ENCODE data around the gene HIVEP2.

Gene HIVEP2

GRCh38 chr6:142845143-142845571, 99.8 kb downstream of the HIVEP2 start:
- no peak overlapping the region for H2AFZ ChIP-seq (ENCODE audit: insufficient read depth, low read length, poor library complexity)
- no peak overlapping the region for H4K8ac ChIP-seq (ENCODE audit: low read depth, low read length)
- peaks cover 7 to 13% of the 10 kb centered on the region in 2 experiments for H3K4me1 ChIP-seq (ENCODE audit: control insufficient read depth in 1 of 2, insufficient read depth in 2 of 2, low read length in 2 of 2)
- no peak overlapping the region for H3K23ac ChIP-seq (ENCODE audit: low read length)
- no peak overlapping the region for H3K4ac ChIP-seq (ENCODE audit: low read depth, low read length)
- H3K27ac ChIP-seq (ENCODE audit: low read depth, low read length): peak overlapping the region; percentile 97
- no peak overlapping the region for H4K12ac ChIP-seq (ENCODE audit: low read depth, low read length)
- H2BK120ac ChIP-seq (ENCODE audit: insufficient read depth, low read length, poor library complexity): no peak overlapping the region
- no peaks in the 10 kb centered on the region for H3K9me3 ChIP-seq (ENCODE audit: insufficient read depth, low read depth, low read length)
- H3K79me2 ChIP-seq (ENCODE audit: control insufficient read depth, insufficient read depth, low read length, poor library complexity): no peaks in the 10 kb centered on the region
- no peak overlapping the region for H3K9ac ChIP-seq (ENCODE audit: low read length)
- H3K79me1 ChIP-seq (ENCODE audit: low read length): peaks cover 8% of the 10 kb centered on the region
- no peak for DNase-seq
- peak overlapping the region; percentile 60 for H3K4me2 ChIP-seq (ENCODE audit: low read length)
- no CpG with 5 or more reads among the region's 2 CpGs for WGBS (ENCODE audit: extremely low coverage, insufficient coverage, insufficient read length)
- no peak overlapping the region for H3K18ac ChIP-seq (ENCODE audit: low read length)
- no peak overlapping the region for H2BK5ac ChIP-seq (ENCODE audit: low read depth, low read length, poor library complexity)
- no peak overlapping the region for H3K14ac ChIP-seq (ENCODE audit: low read length)
- no peak overlapping the region for H4K91ac ChIP-seq (ENCODE audit: low read depth, low read length)
- no peak overlapping the region for H3K4me3 ChIP-seq (ENCODE audit: low read depth, low read length)
- H3K27me3 ChIP-seq (ENCODE audit: insufficient read depth, low read length): no peaks in the 10 kb centered on the region
- H2AK5ac ChIP-seq (ENCODE audit: low read length): no peak overlapping the region
- H2BK12ac ChIP-seq (ENCODE audit: low read length): no peak overlapping the region
- no peaks in the 10 kb centered on the region for H3K36me3 ChIP-seq (ENCODE audit: control insufficient read depth in 1 of 2, insufficient read depth in 2 of 2, low read length in 2 of 2)

- no peak for DNase-seq
- no peak overlapping the region for H3K9ac ChIP-seq (ENCODE audit: low read length)
- H2BK5ac ChIP-seq (ENCODE audit: low read depth, low read length, poor library complexity): no peak overlapping the region
- no peak overlapping the region for H3K18ac ChIP-seq (ENCODE audit: low read length)
- H3K4me2 ChIP-seq (ENCODE audit: low read length): no peak overlapping the region
- H4K12ac ChIP-seq (ENCODE audit: low read depth, low read length): no peak overlapping the region
- H3K4me3 ChIP-seq (ENCODE audit: low read depth, low read length): no peak overlapping the region
- no peaks in the 10 kb centered on the region for H3K79me2 ChIP-seq (ENCODE audit: control insufficient read depth, insufficient read depth, low read length, poor library complexity)
- no peak overlapping the region for H4K91ac ChIP-seq (ENCODE audit: low read depth, low read length)
- no peak overlapping the region for H3K27ac ChIP-seq (ENCODE audit: low read depth, low read length)
- peaks cover 7 to 19% of the 10 kb centered on the region in 2 experiments for H3K4me1 ChIP-seq (ENCODE audit: control insufficient read depth in 1 of 2, insufficient read depth in 2 of 2, low read length in 2 of 2)
- no peaks in the 10 kb centered on the region for H3K27me3 ChIP-seq (ENCODE audit: insufficient read depth, low read length)
- H3K9me3 ChIP-seq (ENCODE audit: insufficient read depth, low read depth, low read length): no peaks in the 10 kb centered on the region
- no CpG with 5 or more reads among the region's 6 CpGs for WGBS (ENCODE audit: extremely low coverage, insufficient coverage, insufficient read length)
- peaks cover 8% of the 10 kb centered on the region for H3K79me1 ChIP-seq (ENCODE audit: low read length)
- no peak overlapping the region for H3K14ac ChIP-seq (ENCODE audit: low read length)
- H3K23ac ChIP-seq (ENCODE audit: low read length): no peak overlapping the region
- no peaks in the 10 kb centered on the region for H3K36me3 ChIP-seq (ENCODE audit: control insufficient read depth in 1 of 2, insufficient read depth in 2 of 2, low read length in 2 of 2)
- no peak overlapping the region for H2BK120ac ChIP-seq (ENCODE audit: insufficient read depth, low read length, poor library complexity)
- H2AK5ac ChIP-seq (ENCODE audit: low read length): no peak overlapping the region
- H2BK12ac ChIP-seq (ENCODE audit: low read length): no peak overlapping the region
- H3K4ac ChIP-seq (ENCODE audit: low read depth, low read length): no peak overlapping the region
- no peak overlapping the region for H2AFZ ChIP-seq (ENCODE audit: insufficient read depth, low read length, poor library complexity)
- H4K8ac ChIP-seq (ENCODE audit: low read depth, low read length): no peak overlapping the region
These were observed 100.8 kb downstream of the HIVEP2 start for GRCh38 chr6:142844065-142844755.

GRCh38 chr6:142843361-142843760, 101.6 kb downstream of the HIVEP2 start:
- Histone ChIP-seq H2BK5ac (ENCODE audit: low read depth, low read length, poor library complexity) (no peak overlapping the region), H3K9ac (ENCODE audit: low read length) (no peak overlapping the region), H3K18ac (ENCODE audit: low read length) (no peak overlapping the region), H3K9me3 (ENCODE audit: insufficient read depth, low read depth, low read length) (no peaks in the 10 kb centered on the region), H3K23ac (ENCODE audit: low read length) (no peak overlapping the region), H2AK5ac (ENCODE audit: low read length) (no peak overlapping the region), H3K4ac (ENCODE audit: low read depth, low read length) (peak overlapping the region; percentile 84), H3K27me3 (ENCODE audit: insufficient read depth, low read length) (no peaks in the 10 kb centered on the region), H3K36me3 (ENCODE audit: control insufficient read depth in 1 of 2, insufficient read depth in 2 of 2, low read length in 2 of 2) (no peaks in the 10 kb centered on the region), H3K14ac (ENCODE audit: low read length) (no peak overlapping the region), H3K4me1 (ENCODE audit: control insufficient read depth in 1 of 2, insufficient read depth in 2 of 2, low read length in 2 of 2) (peaks cover 7 to 19% of the 10 kb centered on the region in 2 experiments), H2AFZ (ENCODE audit: insufficient read depth, low read length, poor library complexity) (no peak overlapping the region), H4K91ac (ENCODE audit: low read depth, low read length) (peak overlapping the region; percentile 61), H3K4me3 (ENCODE audit: low read depth, low read length) (no peak overlapping the region), H2BK120ac (ENCODE audit: insufficient read depth, low read length, poor library complexity) (peak overlapping the region; percentile 72), H4K8ac (ENCODE audit: low read depth, low read length) (no peak overlapping the region), H3K79me2 (ENCODE audit: control insufficient read depth, insufficient read depth, low read length, poor library complexity) (no peaks in the 10 kb centered on the region), H3K27ac (ENCODE audit: low read depth, low read length) (peak overlapping the region; percentile 77), H2BK12ac (ENCODE audit: low read length) (peak overlapping the region; percentile 36), H3K79me1 (ENCODE audit: low read length) (peaks cover 8% of the 10 kb centered on the region), H4K12ac (ENCODE audit: low read depth, low read length) (no peak overlapping the region), H3K4me2 (ENCODE audit: low read length) (no peak overlapping the region)
- DNase-seq: no peak
- no CpG with 5 or more reads among the region's 4 CpGs for whole genome bisulfite sequencing (ENCODE audit: extremely low coverage, insufficient coverage, insufficient read length)

- Histone ChIP-seq H3K4me2 (ENCODE audit: low read length) (no peak overlapping the region), H2AK5ac (ENCODE audit: low read length) (no peak overlapping the region), H3K79me2 (ENCODE audit: control insufficient read depth, insufficient read depth, low read length, poor library complexity) (no peaks in the 10 kb centered on the region), H2BK120ac (ENCODE audit: insufficient read depth, low read length, poor library complexity) (no peak overlapping the region), H3K36me3 (ENCODE audit: control insufficient read depth in 1 of 2, insufficient read depth in 2 of 2, low read length in 2 of 2) (no peaks in the 10 kb centered on the region), H3K4me1 (ENCODE audit: control insufficient read depth in 1 of 2, insufficient read depth in 2 of 2, low read length in 2 of 2) (peaks cover 7 to 19% of the 10 kb centered on the region in 2 experiments), H3K4me3 (ENCODE audit: low read depth, low read length) (no peak overlapping the region), H4K8ac (ENCODE audit: low read depth, low read length) (peak overlapping the region; percentile 60), H4K12ac (ENCODE audit: low read depth, low read length) (no peak overlapping the region), H2BK5ac (ENCODE audit: low read depth, low read length, poor library complexity) (peak overlapping the region; percentile 19), H3K23ac (ENCODE audit: low read length) (no peak overlapping the region), H3K27me3 (ENCODE audit: insufficient read depth, low read length) (no peaks in the 10 kb centered on the region), H3K14ac (ENCODE audit: low read length) (no peak overlapping the region), H2BK12ac (ENCODE audit: low read length) (no peak overlapping the region), H3K27ac (ENCODE audit: low read depth, low read length) (peak overlapping the region; percentile 77), H3K9me3 (ENCODE audit: insufficient read depth, low read depth, low read length) (no peaks in the 10 kb centered on the region), H3K18ac (ENCODE audit: low read length) (no peak overlapping the region), H4K91ac (ENCODE audit: low read depth, low read length) (no peak overlapping the region), H3K79me1 (ENCODE audit: low read length) (peaks cover 8% of the 10 kb centered on the region), H3K4ac (ENCODE audit: low read depth, low read length) (no peak overlapping the region), H3K9ac (ENCODE audit: low read length) (no peak overlapping the region), H2AFZ (ENCODE audit: insufficient read depth, low read length, poor library complexity) (no peak overlapping the region)
- no peak for DNase-seq
- WGBS (ENCODE audit: extremely low coverage, insufficient coverage, insufficient read length): no CpG with 5 or more reads among the region's 11 CpGs
These were observed 102.3 kb downstream of the HIVEP2 start for GRCh38 chr6:142842418-142843261.

All from trophoblast cell (in vitro differentiated cells and primary cell).